SK-N-SH (cell line): Measurements from ENCODE around the gene GRAMD2A. TPM values are rescaled to one million over a fixed set of nuclear protein-coding genes. Genes with fewer than 3 reads are reported as not detected.

Experiments used
- CTCF ChIA-PET: fragments of 300-600, 350-600 bp; formaldehyde crosslinking; extraction: SDS; loops from one replicate; lab custom pipeline; 2021; lab: Yijun Ruan, JAX
- POLR2A ChIA-PET: fragments of 350-600 bp; sonication (Branson Sonifier 250); formaldehyde crosslinking; extraction: SDS; loops from one replicate; lab custom pipeline; 2020; ENCODE audit warnings: antibody characterized with exemption, inconsistent platforms; lab: Yijun Ruan, JAX
- DNase-seq: peaks from one replicate; pipeline ENCODE4 v3.0.0; 2012
- H2AFZ ChIP-seq: fragments of 200-600 bp; sonication (generic); 2 replicates; pipeline ENCODE4 v1.8.1; 2016; ENCODE audit warnings: antibody characterized with exemption, mild to moderate bottlenecking, low read depth
- H3F3A ChIP-seq: fragments of 200-600 bp; sonication (generic); replicated peaks from 2 replicates; pipeline ENCODE3; 2016; ENCODE audit warnings: antibody characterized with exemption, mild to moderate bottlenecking; ENCODE audit not compliant: insufficient read depth
- H3K27ac ChIP-seq, 2 experiments: fragments of 200-500 bp in 1 of 2; fragments of 200-600 bp in 1 of 2; sonication (Bioruptor generic) in 1 of 2; sonication (generic), shearing (Covaris generic) in 1 of 2; 2 replicates each; pipeline versions ENCODE4 v1.5.1 to v1.6.1; 2014 to 2016; ENCODE audit warnings: low read depth in 2 of 2, inconsistent platforms in 1 of 2, low read length in 1 of 2, mild to moderate bottlenecking in 1 of 2, mixed read lengths in 1 of 2
- H3K27me3 ChIP-seq: fragments of 200-600 bp; sonication (generic), shearing (Covaris generic); 2 replicates; pipeline ENCODE4 v1.6.1; 2016; ENCODE audit warnings: mixed run types; ENCODE audit not compliant: insufficient read depth
- H3K36me3 ChIP-seq, 2 experiments: fragments of 200-500 bp in 1 of 2; fragments of 200-600 bp in 1 of 2; sonication (Bioruptor generic) in 1 of 2; sonication (generic) in 1 of 2; replicated peaks in 1 of 2; 2 replicates each; pipeline versions ENCODE3 to v1.5.1; 2014 to 2016; ENCODE audit warnings: low read length in 1 of 2, mild to moderate bottlenecking in 1 of 2; ENCODE audit not compliant: insufficient read depth in 2 of 2, control insufficient read depth in 1 of 2
- H3K4me1 ChIP-seq, 2 experiments: fragments of 200-500 bp in 1 of 2; fragments of 200-600 bp in 1 of 2; sonication (Bioruptor generic) in 1 of 2; sonication (generic), shearing (Covaris generic) in 1 of 2; 2 replicates each; pipeline versions ENCODE4 v1.5.1 to v1.6.1; 2014 to 2016; ENCODE audit warnings: low read depth in 1 of 2, low read length in 1 of 2, mixed run types in 1 of 2; ENCODE audit not compliant: insufficient read depth in 2 of 2, control insufficient read depth in 1 of 2
- H3K4me2 ChIP-seq: fragments of 200-600 bp; sonication (generic), shearing (Covaris generic); 2 replicates; pipeline ENCODE4 v1.6.1; 2017; ENCODE audit warnings: mixed run types
- H3K4me3 ChIP-seq, 2 experiments: fragments of 200-500 bp in 1 of 2; fragments of 200-600 bp in 1 of 2; sonication (Bioruptor generic) in 1 of 2; sonication (generic), shearing (Covaris generic) in 1 of 2; 2 replicates each; pipeline versions ENCODE4 v1.5.1 to v1.8.1; 2014 to 2016; ENCODE audit warnings: low read depth in 2 of 2, inconsistent platforms in 1 of 2, low read length in 1 of 2, mild to moderate bottlenecking in 1 of 2, mixed read lengths in 1 of 2, moderate library complexity in 1 of 2
- H3K79me2 ChIP-seq: fragments of 200-600 bp; sonication (generic); 2 replicates; pipeline ENCODE4 v1.8.1; 2017; ENCODE audit warnings: mild to moderate bottlenecking; ENCODE audit not compliant: insufficient read depth
- H3K9ac ChIP-seq: fragments of 200-600 bp; sonication (generic); 2 replicates; pipeline ENCODE4 v1.6.1; 2017; ENCODE audit warnings: mixed run types
- H3K9me2 ChIP-seq: fragments of 200-600 bp; sonication (generic); 2 replicates; pipeline ENCODE4 v1.6.1; 2017; ENCODE audit warnings: mixed run types
- H3K9me3 ChIP-seq: fragments of 200-600 bp; sonication (generic); 2 replicates; pipeline ENCODE4 v1.6.1; 2017; ENCODE audit warnings: mixed run types, mild to moderate bottlenecking, moderate library complexity
- H4K20me1 ChIP-seq: fragments of 200-600 bp; sonication (generic); 2 replicates; pipeline ENCODE4 v1.6.1; 2017; ENCODE audit warnings: mild to moderate bottlenecking, mixed run types; ENCODE audit not compliant: insufficient read depth
- CHD2 ChIP-seq: fragments of 150-350 bp; IDR thresholded peaks from 2 replicates; pipeline ENCODE4 v1.6.1; 2018; ENCODE audit warnings: low read length; ENCODE audit not compliant: partially characterized antibody
- ELF1 ChIP-seq: IDR thresholded peaks from 2 replicates; pipeline ENCODE4 v1.4.0; 2012
- EP300 ChIP-seq, 2 experiments: IDR thresholded peaks; 2 replicates each; pipeline versions ENCODE4 v1.4.0 to v1.6.1; 2012; ENCODE audit warnings: borderline replicate concordance in 1 of 2, low read depth in 1 of 2, low read length in 1 of 2
- FOXJ3 ChIP-seq: sonication (generic); formaldehyde crosslinking; IDR thresholded peaks from 2 replicates; pipeline ENCODE4 v1.5.1; 2020; ENCODE audit warnings: mild to moderate bottlenecking, missing genetic modification reagents
- GABPA ChIP-seq: IDR thresholded peaks from 2 replicates; pipeline ENCODE4 v1.4.0; 2012; ENCODE audit warnings: low read depth, mild to moderate bottlenecking
- MAX ChIP-seq: IDR thresholded peaks from 2 replicates; pipeline ENCODE4 v1.4.0; 2012; ENCODE audit warnings: low read depth
- MXI1 ChIP-seq: IDR thresholded peaks from 2 replicates; pipeline ENCODE4 v1.6.1; 2012; ENCODE audit warnings: mild to moderate bottlenecking, low read depth, low read length, improper control_type of control experiment
- NFIC ChIP-seq: IDR thresholded peaks from 2 replicates; pipeline ENCODE4 v1.4.0; 2012; ENCODE audit warnings: borderline replicate concordance
- REST ChIP-seq: IDR thresholded peaks from 2 replicates; pipeline ENCODE4 v1.6.1; 2012; ENCODE audit warnings: mild to moderate bottlenecking, low read depth, low read length, moderate library complexity
- RFX5 ChIP-seq: IDR thresholded peaks from 2 replicates; pipeline ENCODE4 v1.6.1; 2012; ENCODE audit warnings: mild to moderate bottlenecking, improper control_type of control experiment, low read length
- SIN3A ChIP-seq: IDR thresholded peaks from 2 replicates; pipeline ENCODE4 v1.6.1; 2012; ENCODE audit warnings: low read depth, mild to moderate bottlenecking, low read length, moderate library complexity, borderline replicate concordance
- TCF12 ChIP-seq: IDR thresholded peaks from 2 replicates; pipeline ENCODE4 v1.4.0; 2012
- USF1 ChIP-seq: IDR thresholded peaks from 2 replicates; pipeline ENCODE4 v1.4.0; 2012; ENCODE audit warnings: low read depth, borderline replicate concordance
- USF2 ChIP-seq: fragments of 150-350 bp; IDR thresholded peaks from 2 replicates; pipeline ENCODE4 v1.6.1; 2017; ENCODE audit warnings: antibody characterized with exemption, low read length, low read depth, borderline replicate concordance
- ZBTB33 ChIP-seq: IDR thresholded peaks from 2 replicates; pipeline ENCODE4 v1.4.0; 2012; ENCODE audit warnings: low read depth, borderline replicate concordance
- WGBS: methylation state at CpG from one replicate; pipeline ENCODE4 v1.1.6; 2017; ENCODE audit warnings: low lambda C conversion rate; 5-methylcytosine and 5-hydroxymethylcytosine counted together
- polyA plus RNA-seq, 3 experiments: library from polyadenylated mRNA; depleted of rRNA; stranded (reverse); fragments of >200 nt; gene quantifications; 2 replicates each; pipeline ENCODE4 v1.2.3, GENCODE V29; 2012

The GRAMD2A gene
- polyA plus RNA-seq, 1 of the 3 experiments (the other 2 are of a cell fraction) = 0.10 TPM

GRCh38 chr15:72179950-72180581 lies 17.5 kb downstream of the GRAMD2A start:
- DNase-seq = no peak

GRCh38 chr15:72178976-72179585 lies 18.5 kb downstream of the GRAMD2A start:
- no peak for DNase-seq
- Histone ChIP-seq H3K4me3 (no peak overlapping the region), H3K27ac (no peak overlapping the region), H3K27me3 (no peaks in the 10 kb centered on the region), H3F3A (no peaks in the 10 kb centered on the region), H3K9me2 (no peaks in the 10 kb centered on the region), H3K9ac (no peak overlapping the region), H3K4me1 (peaks cover 0 to 9% of the 10 kb centered on the region in 2 experiments; a peak in 1 of 4 replicates), H3K9me3 (no peaks in the 10 kb centered on the region), H3K4me2 (no peak overlapping the region), H2AFZ (no peak overlapping the region), H3K36me3 (no peaks in the 10 kb centered on the region), H3K79me2 (no peaks in the 10 kb centered on the region), H4K20me1 (no peaks in the 10 kb centered on the region)
- 77% methylated on average over 13 of the region's 13 CpGs for WGBS
- POLR2A ChIA-PET = no interaction called here
- CTCF ChIA-PET = interaction anchor here (1.0 to 1.1 kb wide), 3 partner anchors 21 to 381 kb away, joined by 3 to 4 read pairs (median 3); no protein-coding TSS in a partner anchor
- no peak for TF ChIP-seq MAX
- TF ChIP-seq EP300 (IDR thresholded peaks at IDR 0.05; ENCODE audit: borderline replicate concordance in 1 of 2, low read depth in 1 of 2, low read length in 1 of 2) = no peak
- TF ChIP-seq ELF1 = no peak
- TF ChIP-seq TCF12 = no peak
- TF ChIP-seq MXI1 = no peak
- TF ChIP-seq USF1 = no peak
- TF ChIP-seq NFIC = no peak
- TF ChIP-seq GABPA = no peak
- no peak for TF ChIP-seq CHD2
- TF ChIP-seq REST = no peak

More at GRCh38 chr15:72179950-72180581, 17.5 kb downstream of the GRAMD2A start:
- TF ChIP-seq USF2 (no peak), RFX5 (no peak), SIN3A (no peak), FOXJ3 (CRISPR knock-in tag) (no peak), ZBTB33 (no peak)
- WGBS = 87% methylated on average over 9 of the region's 16 CpGs
- Histone ChIP-seq H3K9me2 (no peaks in the 10 kb centered on the region), H3F3A (no peaks in the 10 kb centered on the region), H3K4me3 (no peak overlapping the region), H3K4me2 (no peak overlapping the region), H3K27me3 (no peaks in the 10 kb centered on the region), H2AFZ (no peak overlapping the region), H4K20me1 (no peaks in the 10 kb centered on the region), H3K36me3 (no peaks in the 10 kb centered on the region), H3K9ac (no peak overlapping the region), H3K4me1 (peaks cover 0 to 12% of the 10 kb centered on the region in 2 experiments; a peak in 1 of 4 replicates), H3K9me3 (no peaks in the 10 kb centered on the region), H3K79me2 (no peaks in the 10 kb centered on the region), H3K27ac (no peak overlapping the region)
- ChIA-PET POLR2A (no interaction called here), CTCF (interaction anchor here (1.0 to 1.1 kb wide), 3 partner anchors 20 to 382 kb away, joined by 3 to 4 read pairs (median 3); no protein-coding TSS in a partner anchor)
